Glutamatergic neuron (in vitro differentiated cells): ENCODE results near the gene KLHDC7B. TPM values are rescaled to one million over a fixed set of nuclear protein-coding genes. Genes with fewer than 3 reads are reported as not detected.
"Not testable (repeated sequence)": the region's sequence is repeated elsewhere in the genome, so short reads cannot be mapped to it uniquely, and the experiment has no call there.

ENCODE experiments used
- DNase-seq: peaks from one replicate; pipeline ENCODE4 v3.0.0; 2022
- H3K27ac Mint-ChIP-seq: one replicate; pipeline ENCODE4 v1.8.0; 2020; ENCODE audit warnings: mild to moderate bottlenecking, mixed read lengths, inconsistent platforms; ENCODE audit not compliant: unreplicated experiment
- H3K27me3 Mint-ChIP-seq: one replicate; pipeline ENCODE4 v1.8.0; 2020; ENCODE audit warnings: mild to moderate bottlenecking, moderate library complexity, mixed read lengths, inconsistent platforms; ENCODE audit not compliant: unreplicated experiment
- H3K36me3 Mint-ChIP-seq: one replicate; pipeline ENCODE4 v1.8.0; 2020; ENCODE audit warnings: mild to moderate bottlenecking, mixed read lengths, inconsistent platforms; ENCODE audit not compliant: unreplicated experiment
- H3K4me1 Mint-ChIP-seq: one replicate; pipeline ENCODE4 v1.8.0; 2020; ENCODE audit warnings: mild to moderate bottlenecking, low read depth, mixed read lengths, inconsistent platforms; ENCODE audit not compliant: unreplicated experiment
- H3K4me3 Mint-ChIP-seq: one replicate; pipeline ENCODE4 v1.8.0; 2020; ENCODE audit warnings: mild to moderate bottlenecking, mixed read lengths, inconsistent platforms; ENCODE audit not compliant: unreplicated experiment
- H3K9me3 Mint-ChIP-seq: one replicate; pipeline ENCODE4 v1.8.0; 2020; ENCODE audit warnings: mild to moderate bottlenecking, moderate library complexity, mixed read lengths, inconsistent platforms; ENCODE audit not compliant: unreplicated experiment
- total RNA-seq: library from RNA; stranded (reverse); fragmentation: NEBNext Ultra II Directional; extraction: Animal tissue kit (Norgen Biotek cat#: 25700); gene quantifications from one replicate; pipeline ENCODE4 v1.2.1, GENCODE V29; 2021; ENCODE audit not compliant: unreplicated experiment
- TF ChIP-seq, protein P1 (sequence below): fragments of 200-600 bp; sonication (generic); IDR thresholded peaks from one replicate; pipeline ENCODE4 v1.5.0; 2021; ENCODE audit not compliant: partially characterized antibody, unreplicated experiment

KLHDC7B gene
- total RNA-seq, 1 donor from 2014 or later = 0.12 TPM

DNA sequence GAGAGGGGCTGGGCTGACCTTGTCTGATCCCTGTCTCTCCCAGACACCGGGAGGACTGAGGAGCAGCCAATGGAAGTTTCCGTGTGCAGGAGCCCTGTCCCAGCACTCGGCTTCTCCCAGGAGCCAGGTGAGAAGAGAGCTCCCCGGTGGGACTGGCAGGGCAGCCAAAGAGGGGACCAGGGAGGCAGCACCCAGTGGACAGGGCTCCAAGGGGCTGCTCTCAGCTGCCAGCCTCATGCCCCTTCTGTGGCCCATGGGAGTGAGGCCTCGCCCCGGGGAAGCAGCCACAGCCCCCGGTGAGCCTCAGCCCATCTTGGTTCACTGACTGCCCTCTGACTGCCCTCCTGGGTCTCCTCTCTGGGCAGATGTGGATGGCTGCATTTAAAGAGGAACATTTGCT is 27.1 kb upstream of the KLHDC7B start:
- no peak for DNase-seq
- Mint-ChIP-seq H3K4me3 (no peak overlapping the region), H3K9me3 (peaks cover 5% of the 10 kb centered on the region), H3K27me3 (peaks cover 8% of the 10 kb centered on the region), H3K4me1 (no peaks in the 10 kb centered on the region), H3K36me3 (no peaks in the 10 kb centered on the region), H3K27ac (no peak overlapping the region)
- TF ChIP-seq, protein P1, sequence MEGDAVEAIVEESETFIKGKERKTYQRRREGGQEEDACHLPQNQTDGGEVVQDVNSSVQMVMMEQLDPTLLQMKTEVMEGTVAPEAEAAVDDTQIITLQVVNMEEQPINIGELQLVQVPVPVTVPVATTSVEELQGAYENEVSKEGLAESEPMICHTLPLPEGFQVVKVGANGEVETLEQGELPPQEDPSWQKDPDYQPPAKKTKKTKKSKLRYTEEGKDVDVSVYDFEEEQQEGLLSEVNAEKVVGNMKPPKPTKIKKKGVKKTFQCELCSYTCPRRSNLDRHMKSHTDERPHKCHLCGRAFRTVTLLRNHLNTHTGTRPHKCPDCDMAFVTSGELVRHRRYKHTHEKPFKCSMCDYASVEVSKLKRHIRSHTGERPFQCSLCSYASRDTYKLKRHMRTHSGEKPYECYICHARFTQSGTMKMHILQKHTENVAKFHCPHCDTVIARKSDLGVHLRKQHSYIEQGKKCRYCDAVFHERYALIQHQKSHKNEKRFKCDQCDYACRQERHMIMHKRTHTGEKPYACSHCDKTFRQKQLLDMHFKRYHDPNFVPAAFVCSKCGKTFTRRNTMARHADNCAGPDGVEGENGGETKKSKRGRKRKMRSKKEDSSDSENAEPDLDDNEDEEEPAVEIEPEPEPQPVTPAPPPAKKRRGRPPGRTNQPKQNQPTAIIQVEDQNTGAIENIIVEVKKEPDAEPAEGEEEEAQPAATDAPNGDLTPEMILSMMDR = no peak

GRCh38 chr22:50519151-50519550 is 26.5 kb upstream of the KLHDC7B start:
- Mint-ChIP-seq H3K4me3 (no peak overlapping the region), H3K4me1 (no peaks in the 10 kb centered on the region), H3K9me3 (peaks cover 5% of the 10 kb centered on the region), H3K27ac (no peak overlapping the region), H3K27me3 (peaks cover 6% of the 10 kb centered on the region), H3K36me3 (no peaks in the 10 kb centered on the region)
- TF ChIP-seq, protein P1 = no peak
- no peak for DNase-seq

- H3K27me3 Mint-ChIP-seq = peaks cover 10% of the 10 kb centered on the region
- H3K4me1 Mint-ChIP-seq, H3K27ac Mint-ChIP-seq, H3K36me3 Mint-ChIP-seq, H3K4me3 Mint-ChIP-seq, DNase-seq, H3K9me3 Mint-ChIP-seq: not testable (repeated sequence)
Observed at GRCh38 chr22:50520184-50520583, 25.5 kb upstream of the KLHDC7B start.

DNA sequence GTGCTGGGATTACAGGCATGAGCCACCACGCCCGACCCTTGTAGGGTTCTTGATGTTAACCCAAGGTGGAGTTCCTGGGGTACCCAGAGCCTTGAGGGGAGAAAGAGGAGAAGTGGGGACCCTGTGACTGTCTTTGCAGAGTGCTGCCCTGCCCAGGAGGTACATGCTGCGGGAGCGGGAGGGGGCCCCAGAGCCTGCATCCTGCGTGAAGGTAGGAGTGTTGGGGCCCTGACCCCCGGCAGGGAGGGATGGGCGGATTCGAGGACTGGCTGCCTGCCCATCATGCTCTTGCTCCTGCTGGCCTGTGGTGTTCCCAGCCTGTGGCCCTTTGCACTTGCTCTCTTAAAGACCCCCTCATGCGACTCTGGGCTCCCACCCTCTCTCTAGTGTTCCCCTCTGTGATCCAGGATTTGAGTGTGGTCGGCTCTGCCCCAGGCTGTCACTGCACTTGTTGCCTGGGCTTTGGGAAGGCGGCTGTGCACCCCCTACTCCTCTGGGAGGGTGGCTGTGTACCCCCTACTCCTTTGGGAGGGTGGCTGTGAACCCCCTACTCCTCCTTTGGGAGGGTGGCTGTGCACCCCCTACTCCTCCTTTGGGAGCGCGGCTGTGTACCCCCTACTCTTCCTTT is 24.8 kb upstream of the KLHDC7B start:
- no peak for DNase-seq
- H3K36me3 Mint-ChIP-seq = peaks cover 5% of the 10 kb centered on the region
- H3K4me1 Mint-ChIP-seq = peaks cover 4% of the 10 kb centered on the region
- peaks cover 8% of the 10 kb centered on the region for H3K27me3 Mint-ChIP-seq
- peaks cover 5% of the 10 kb centered on the region for H3K9me3 Mint-ChIP-seq
- H3K27ac Mint-ChIP-seq = no peak overlapping the region
- TF ChIP-seq, protein P1 = no peak
- no peak overlapping the region for H3K4me3 Mint-ChIP-seq

DNA sequence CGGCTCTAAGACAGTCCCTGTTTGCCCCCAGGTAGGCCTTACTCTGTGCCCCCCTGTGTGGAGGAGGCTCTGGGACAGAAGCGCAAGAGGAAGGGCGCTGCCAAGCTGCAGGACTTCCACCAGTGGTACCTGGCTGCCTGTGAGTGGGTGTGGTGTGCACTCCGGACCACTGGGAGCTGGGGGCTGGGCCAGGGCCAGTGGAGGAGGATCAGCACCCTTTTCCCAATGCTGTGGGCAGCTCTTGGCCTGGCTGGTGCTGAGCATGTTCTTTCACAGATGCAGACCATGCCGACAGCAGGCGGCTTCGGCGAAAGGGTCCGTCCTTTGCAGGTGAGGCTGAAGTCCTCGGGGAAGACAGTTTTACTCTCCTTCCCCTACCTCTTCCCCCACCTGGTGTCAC is 24.0 kb upstream of the KLHDC7B start:
- Mint-ChIP-seq H3K27ac (no peak overlapping the region), H3K36me3 (peaks cover 5% of the 10 kb centered on the region), H3K9me3 (peaks cover 5% of the 10 kb centered on the region), H3K4me3 (no peak overlapping the region), H3K4me1 (peaks cover 4% of the 10 kb centered on the region), H3K27me3 (peaks cover 8% of the 10 kb centered on the region)
- TF ChIP-seq, protein P1 = no peak
- no peak for DNase-seq
